ENCODE data around the gene ATG101.

Gene ATG101

DNA sequence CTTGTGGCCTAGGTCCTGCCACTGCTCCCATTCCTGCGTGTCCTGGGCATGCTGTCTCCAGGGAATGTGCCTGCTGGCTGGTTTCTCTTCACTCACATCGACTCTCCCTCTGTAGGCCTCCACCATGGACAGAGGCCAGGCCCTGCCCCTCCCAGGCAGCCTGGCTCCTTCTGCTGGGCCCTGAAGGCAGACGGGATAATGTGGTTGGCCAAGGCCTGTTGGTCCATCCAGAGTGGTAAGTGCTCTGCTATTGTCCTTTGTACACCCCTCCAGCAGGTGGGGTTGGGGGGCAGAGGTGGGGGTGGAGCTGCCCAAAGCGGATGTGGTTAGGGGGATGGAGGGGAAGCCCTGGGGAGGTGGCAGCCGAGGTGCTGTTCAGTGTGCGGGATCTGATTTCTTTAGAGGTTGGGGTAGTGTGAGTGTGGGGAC is 28.1 kb upstream of the ATG101 start:
- FAIRE-seq (no peak), DNase-seq (ENCODE audit: low spot score) (no peak)

DNA sequence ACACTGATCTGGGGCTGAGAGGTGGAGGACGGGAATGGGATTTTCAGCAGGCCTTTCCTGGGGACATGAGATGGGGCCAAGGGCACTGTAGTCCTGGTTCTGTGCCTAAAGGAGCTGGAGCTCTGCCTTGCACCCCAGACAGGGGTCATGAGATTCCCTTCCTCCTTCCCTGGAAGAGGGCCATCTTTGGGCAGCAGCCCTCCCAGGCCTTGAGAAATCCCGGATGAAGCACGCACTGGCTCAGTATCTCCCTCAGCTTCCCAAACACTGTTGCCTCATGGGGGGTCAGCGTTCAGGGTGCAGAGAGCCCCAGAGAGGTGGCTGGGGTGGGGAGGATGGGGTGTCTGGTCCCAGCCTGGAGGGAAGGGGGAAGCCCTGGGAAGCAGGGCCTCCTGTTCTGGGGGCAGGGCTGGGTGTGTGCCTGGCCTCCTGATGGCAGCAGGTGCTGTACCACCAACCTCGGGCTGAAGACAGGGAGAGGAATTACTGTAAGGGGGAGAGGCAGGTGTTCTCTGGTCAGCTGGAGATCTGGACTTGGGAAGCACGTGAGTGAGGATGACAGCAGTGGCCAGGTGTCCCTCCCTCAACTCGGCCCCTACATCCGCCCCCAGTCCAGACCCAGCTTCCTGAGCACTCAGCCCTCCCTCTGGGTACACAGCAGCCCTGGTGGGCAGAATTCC is 26.9 kb upstream of the ATG101 start:
- FAIRE-seq (no peak), DNase-seq (ENCODE audit: low spot score) (no peak)

DNA sequence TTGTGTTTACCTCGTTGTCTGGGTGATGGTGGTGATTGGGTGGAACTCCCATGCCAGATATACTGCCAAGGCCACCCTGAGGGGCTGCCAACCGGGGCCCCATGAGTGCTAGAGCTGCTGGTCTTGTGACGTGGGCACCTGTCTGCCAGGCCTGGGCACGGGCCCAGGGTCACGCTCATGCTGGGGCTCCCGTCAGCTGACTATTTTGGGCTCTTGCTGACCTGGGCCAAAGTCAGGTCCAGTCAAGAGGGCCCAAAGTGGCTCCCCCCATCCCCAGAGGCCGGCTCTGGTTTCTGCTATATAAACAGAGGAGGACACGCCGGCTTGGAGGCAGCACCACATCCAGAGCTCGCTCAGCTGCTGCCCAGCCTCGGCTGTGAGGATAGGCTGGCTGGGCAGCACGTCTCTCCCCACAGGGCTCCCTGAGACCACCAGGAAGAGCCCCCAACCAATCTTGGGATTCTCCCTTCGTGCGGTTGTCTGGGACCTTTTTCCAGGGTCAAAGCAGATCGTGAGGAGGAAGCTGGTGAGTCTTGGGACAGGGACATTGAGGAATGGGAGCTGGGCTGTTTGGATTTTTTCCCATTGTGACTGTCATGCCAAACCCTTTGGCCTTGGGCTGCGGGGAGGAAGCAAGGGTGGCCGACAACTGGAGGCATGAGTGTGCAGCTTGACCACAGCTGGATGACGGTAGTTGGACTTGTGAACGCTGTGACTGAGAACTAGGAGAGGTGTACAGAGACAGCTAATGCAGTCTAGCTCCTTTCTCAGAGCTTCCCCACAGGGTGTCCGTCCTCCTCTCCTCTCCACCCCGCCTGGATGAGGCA is 26.2 kb upstream of the ATG101 start:
- DNase-seq (ENCODE audit: low spot score) = no peak
- FAIRE-seq = no peak

DNA sequence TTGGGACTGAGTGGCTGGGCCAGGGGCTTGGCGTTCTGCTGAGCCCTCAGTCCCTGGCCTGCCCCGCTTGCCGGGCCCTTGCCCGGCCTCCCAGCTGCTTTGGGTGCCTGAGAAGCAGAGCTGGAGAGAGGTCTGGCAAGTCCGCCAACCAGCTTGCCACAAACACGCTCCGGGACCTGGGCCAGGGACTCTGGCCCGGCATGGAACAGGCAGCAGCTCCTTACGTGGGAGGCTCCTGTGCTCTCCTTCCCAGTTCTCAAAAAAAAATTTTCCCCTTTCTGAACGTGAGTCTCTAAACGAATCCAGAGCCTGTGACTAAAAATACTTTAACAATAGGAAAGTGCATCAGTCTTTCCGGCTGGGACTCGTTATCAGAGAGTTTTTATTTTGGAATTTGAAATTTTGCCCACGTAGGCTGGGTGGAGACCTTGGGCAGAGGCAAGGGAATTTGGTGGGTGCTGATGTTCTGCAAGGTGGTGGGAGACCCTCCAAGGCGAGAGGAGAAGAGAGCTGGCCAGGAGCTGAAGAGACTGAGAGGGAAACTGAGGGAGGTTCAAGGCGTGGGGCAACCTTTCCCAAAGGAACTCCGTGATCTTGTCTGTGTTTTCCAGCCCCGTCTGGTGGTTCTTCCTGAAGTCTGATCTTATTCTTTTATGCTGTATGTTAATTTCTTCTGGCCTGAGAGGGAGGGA is 25.3 kb upstream of the ATG101 start:
- no peak for FAIRE-seq

DNA sequence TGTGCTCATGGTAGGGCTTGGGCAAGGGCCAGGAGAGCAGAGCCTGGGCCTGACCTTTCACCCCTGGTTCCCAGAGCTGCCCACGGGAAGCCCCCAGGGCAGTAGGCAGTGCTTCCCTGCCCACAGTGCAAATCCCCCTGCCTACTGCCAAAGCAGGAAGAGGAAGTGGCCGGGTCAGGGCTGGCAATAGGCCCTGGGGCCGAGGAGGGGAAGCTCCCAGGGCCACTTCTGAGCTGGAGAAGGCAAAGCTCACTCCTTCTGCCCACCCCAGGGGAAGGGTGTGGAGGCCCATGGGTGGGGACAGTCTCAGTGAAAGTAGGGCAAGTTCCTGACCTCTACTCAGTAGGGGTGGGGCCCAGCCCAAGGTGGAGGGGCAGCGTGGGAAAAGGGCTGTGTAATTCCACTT is 24.0 kb upstream of the ATG101 start:
- DNase-seq (ENCODE audit: low spot score) = no peak
- FAIRE-seq = no peak

More for the DNA sequence above, 25.3 kb upstream of the ATG101 start:
- DNase-seq (ENCODE audit: low spot score) = no peak

DNA sequence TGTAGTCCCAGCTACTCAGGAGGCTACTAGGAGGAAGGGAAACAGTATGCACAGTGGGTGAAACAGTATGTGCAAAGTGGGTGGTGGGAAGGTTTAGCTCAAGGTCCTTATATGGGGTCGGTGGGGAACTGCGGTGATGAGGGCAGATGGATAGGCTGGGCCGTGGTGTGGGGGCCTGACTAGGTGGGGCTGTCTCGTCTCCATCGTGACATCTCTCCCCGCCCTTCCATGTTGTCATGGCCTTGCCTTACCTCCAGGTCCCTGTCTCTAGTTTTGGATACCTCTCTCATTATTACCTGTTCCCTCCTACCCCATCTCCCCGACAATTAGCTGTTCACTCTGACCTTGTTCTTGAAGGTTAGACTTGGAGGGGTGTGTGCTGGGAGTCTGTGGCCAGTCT is 22.9 kb upstream of the ATG101 start:
- no peak for DNase-seq (ENCODE audit: low spot score)
- no peak for FAIRE-seq

DNA sequence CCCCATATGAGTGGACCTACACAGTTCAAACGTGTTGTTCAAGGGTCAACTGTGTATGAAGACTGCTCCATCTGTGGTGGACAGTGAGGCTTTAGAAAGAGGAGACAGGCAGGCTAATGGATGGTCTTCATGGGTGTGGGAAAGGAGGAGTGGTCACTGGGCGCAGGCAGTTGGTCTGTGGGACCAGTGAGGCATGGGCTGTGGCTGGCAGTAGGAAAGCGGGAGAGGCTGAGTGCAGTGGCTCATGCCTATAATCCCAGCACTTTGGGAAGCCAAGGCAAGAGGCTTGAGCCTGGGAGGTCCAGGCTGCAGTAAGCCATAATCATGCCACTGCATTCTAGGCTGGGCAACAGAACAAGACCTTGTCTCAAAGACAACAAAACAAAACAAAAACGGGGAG is 20.5 kb upstream of the ATG101 start:
- DNase-seq (ENCODE audit: low spot score) = no peak
- no peak for FAIRE-seq

DNA sequence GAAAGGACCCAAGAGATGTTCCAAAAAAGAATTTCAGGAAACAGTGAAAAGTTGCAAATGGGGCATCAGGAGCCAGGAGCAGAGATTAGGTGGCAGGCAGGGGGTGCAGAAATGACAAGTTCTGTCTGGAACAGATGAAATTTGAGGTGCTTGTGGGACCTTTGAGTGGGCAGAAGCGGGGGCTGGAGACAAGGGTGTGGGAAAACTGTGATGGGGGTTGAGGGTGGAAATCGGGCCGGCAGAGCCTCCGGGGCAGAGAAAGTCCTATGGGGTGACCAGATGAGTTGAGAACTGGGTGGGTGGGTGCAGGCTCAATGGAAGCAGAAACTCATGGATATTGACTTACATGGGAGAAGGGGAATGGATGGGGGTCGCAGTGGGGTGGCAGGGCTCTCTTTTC is 20.1 kb upstream of the ATG101 start:
- no peak for DNase-seq (ENCODE audit: low spot score)

DNA sequence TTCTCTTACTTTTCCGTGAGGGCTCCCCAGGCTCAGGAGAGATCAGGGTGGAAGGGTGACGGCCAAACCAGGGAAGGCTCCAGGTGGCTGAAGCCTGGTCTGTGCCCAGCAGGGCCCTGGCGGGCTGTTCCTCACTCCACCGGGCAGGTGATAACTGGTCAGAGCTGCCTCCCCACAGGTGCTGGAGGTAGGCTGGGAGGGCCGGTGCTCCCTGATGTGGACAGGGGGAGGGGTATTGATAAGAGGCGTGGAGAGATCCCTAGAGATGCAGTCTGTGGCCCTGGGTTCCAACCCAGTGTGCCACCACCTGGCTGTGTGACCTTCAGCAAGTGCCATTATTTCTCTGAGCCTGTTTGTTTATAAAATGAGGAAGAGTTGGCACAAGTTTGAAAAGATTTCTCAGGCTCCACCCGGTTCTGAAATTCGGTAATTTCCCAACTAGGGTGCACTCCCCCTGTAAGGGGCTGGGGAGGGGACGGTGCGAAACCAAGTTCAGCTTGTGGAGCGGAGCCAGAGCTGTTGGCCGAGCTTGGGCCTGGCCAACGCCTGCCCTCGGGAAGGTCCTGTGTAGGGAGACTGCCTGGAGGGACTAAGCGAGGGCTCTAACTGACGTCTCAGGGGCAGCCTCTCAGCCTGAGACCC is 19.5 kb upstream of the ATG101 start:
- DNase-seq (ENCODE audit: low spot score) = no peak
- FAIRE-seq = no peak

More for the DNA sequence above, 20.1 kb upstream of the ATG101 start:
- FAIRE-seq = no peak

DNA sequence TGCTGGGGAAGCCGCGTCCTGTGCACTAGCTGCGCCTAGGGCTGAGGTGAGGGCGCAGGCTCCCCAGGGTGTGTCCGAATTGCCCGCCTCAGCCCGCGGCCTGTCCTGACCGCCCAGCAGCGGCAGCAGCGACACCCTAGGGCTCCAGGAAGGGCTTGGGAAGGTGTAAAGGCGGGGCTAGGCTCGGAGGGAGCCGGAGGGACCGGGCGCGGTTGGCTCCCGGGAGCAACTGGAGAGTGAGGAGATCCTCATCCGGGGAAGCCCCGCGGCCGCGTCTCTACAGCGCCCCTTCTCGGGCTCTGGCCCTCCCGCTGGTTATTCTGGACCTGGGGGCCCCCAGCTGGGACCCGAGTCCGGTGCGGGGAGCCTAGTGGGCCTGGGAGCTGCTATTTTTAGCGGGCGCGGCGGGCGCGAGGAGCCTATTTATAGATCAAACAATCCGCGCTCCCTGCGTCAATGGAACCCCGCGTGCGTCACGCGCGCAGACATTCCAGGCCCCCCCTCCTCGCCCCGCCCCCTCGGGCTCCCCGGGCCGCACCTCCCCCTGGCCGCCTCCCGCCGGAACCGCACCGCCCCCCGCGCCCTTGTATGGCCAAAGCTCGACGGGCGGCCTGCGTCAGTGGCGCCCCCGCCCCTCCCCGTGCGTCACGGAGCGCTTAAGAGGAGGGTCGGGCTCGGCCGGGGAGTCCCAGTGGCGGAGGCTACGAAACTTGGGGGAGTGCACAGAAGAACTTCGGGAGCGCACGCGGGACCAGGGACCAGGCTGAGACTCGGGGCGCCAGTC is 18.8 kb upstream of the ATG101 start, which contains the start of gene NR4A1:
Gene NR4A1, plus strand, starts transcription at position 685 of the 784 bp plus-strand sequence. CDS start 2,887 bp downstream, outside the sequence.
- DNase-seq (ENCODE audit: low spot score) (peak; percentile 96), FAIRE-seq (peak; percentile 92)

DNA sequence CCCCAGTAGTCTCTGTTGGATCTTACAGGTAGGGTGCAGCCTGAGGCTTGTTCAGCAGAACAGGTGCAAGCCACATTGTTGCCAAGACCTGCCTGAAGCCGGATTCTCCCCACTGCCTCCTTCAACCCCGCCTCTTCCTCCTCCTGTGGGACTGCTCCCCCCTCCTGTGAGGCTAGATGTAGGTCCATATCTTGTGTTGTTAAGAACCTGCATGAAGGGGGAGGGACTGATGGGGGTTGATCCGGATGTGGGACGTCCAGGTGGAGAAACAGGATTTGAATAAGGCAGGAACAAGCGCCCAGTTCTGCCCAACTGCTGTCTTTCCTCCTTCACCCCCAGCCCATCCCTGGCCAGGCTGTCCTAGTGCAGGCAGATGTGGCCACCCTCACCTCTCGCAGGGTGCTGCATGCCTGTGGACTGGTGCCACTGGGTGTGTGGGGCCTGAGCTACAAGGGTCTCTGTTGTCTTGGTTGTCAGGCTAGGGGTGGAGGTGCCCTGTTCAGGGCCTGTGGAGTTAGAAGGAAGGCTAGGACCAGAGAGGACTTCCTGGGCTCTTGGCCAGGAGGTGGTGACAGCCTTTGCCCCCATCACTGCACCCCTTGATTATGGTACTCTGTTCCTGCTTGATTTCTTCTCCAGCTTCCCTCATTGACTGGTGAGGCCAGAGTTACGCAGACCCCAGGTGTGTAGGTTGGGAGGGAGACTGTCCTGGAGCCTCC is 17.2 kb upstream of the ATG101 start:
- DNase-seq (ENCODE audit: low spot score) (no peak), FAIRE-seq (peak; percentile 75)

DNA sequence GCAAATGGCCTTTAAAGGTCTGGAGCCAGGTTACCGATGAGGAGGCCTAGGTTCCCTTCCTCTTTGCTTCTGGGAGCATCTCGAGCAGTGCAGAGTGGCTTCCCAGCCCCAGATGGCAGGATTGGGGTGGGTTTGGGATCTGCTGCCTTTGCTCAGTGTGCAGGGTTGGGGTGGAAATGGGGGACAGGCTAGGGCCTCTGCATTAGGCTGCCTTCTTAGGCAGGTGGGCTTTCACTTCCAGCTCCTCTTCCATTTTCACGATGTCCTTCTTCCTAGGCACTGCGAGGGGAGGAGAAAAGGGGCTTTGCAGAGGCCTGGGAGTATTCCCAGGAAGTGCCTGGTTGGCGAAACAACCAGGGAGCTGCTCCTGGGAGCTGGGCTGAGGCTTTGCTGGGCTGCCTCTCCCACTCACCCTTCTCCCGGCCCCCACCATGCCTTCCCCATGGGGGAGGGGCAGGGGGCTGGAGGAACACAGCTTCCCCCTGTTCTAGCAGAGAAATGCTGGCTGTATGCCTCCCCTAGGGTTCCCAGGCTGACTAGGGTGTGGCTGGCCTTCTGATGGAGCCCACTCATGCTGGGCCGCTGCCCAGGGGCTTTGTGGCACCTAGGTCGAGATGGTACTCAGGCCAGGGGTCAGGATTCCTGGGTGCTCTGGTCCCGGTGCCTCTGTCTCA is 16.1 kb upstream of the ATG101 start:
- DNase-seq (ENCODE audit: low spot score) (no peak), FAIRE-seq (no peak)

DNA sequence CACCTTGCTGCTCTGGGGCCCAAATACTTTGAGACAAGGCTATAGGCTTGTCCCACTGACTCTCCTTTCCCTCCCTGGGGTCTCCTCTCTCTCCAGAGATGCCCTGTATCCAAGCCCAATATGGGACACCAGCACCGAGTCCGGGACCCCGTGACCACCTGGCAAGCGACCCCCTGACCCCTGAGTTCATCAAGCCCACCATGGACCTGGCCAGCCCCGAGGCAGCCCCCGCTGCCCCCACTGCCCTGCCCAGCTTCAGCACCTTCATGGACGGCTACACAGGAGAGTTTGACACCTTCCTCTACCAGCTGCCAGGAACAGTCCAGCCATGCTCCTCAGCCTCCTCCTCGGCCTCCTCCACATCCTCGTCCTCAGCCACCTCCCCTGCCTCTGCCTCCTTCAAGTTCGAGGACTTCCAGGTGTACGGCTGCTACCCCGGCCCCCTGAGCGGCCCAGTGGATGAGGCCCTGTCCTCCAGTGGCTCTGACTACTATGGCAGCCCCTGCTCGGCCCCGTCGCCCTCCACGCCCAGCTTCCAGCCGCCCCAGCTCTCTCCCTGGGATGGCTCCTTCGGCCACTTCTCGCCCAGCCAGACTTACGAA is 15.4 kb upstream of the ATG101 start:
- FAIRE-seq = no peak
- DNase-seq (ENCODE audit: low spot score) = no peak

DNA sequence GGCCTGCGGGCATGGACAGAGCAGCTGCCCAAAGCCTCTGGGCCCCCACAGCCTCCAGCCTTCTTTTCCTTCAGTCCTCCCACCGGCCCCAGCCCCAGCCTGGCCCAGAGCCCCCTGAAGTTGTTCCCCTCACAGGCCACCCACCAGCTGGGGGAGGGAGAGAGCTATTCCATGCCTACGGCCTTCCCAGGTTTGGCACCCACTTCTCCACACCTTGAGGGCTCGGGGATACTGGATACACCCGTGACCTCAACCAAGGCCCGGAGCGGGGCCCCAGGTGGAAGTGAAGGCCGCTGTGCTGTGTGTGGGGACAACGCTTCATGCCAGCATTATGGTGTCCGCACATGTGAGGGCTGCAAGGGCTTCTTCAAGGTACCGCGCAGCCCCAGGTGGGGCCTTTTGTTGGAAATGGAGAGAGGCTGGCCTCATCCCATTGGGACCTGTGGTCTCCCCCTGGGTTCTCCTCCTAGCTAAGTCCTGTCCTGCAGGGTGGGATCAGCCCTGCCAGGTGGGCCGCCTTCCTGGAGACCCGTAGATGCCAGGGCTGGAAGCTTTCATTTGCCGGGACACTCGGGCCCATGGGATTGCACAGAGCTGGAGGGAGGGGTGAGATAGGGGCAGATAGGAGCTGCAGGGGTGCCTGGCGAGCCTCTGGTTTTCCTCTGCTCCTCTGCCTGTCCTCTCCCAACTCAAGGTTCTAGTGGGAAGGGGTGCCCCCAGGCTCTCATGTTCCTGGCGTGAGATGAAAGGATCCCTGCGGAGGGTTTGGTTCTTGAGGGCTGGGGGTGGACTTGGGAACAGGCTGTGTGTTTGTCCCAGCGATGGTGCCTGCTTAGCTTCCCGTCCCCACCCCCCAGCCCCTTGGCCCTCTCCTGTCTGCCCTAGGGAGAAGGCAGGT is 14.7 kb upstream of the ATG101 start:
- DNase-seq (ENCODE audit: low spot score) = no peak
- FAIRE-seq = no peak

DNA sequence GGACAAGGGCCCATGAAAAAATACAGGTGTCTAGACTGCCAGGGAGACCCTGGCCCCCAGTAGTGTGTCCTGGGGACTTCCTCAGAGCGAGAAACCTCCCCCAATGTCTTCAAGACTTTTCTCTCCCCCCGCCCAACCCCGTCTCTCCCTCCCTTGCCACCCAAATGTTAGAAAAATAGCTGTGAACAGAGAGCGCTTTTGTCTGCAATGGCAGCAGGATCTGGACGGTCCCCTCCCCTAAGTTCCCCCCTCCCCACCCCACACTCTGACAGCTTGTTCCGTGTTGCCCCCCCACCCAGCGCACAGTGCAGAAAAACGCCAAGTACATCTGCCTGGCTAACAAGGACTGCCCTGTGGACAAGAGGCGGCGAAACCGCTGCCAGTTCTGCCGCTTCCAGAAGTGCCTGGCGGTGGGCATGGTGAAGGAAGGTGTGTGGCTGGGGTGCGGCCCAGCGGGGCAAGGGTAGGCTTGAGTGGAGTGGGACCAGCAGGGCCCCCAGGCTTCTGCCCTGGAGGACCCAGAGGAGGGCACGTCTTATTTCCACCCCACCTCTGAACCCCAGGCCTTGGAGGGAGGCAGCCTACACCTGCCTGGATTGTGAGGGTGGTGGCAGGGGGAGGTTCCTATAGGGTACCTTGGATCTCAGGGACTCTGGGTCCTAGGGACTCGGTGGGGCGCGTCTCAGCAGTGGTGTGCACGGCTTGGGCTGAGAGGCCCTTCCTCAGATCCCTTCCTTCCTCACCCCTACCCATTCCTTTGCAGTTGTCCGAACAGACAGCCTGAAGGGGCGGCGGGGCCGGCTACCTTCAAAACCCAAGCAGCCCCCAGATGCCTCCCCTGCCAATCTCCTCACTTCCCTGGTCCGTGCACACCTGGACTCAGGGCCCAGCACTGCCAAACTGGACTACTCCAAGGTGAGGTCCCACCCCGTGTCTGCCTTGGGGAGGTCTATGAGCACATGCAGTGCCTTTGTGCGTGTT is 13.8 kb upstream of the ATG101 start:
- no peak for FAIRE-seq

DNA sequence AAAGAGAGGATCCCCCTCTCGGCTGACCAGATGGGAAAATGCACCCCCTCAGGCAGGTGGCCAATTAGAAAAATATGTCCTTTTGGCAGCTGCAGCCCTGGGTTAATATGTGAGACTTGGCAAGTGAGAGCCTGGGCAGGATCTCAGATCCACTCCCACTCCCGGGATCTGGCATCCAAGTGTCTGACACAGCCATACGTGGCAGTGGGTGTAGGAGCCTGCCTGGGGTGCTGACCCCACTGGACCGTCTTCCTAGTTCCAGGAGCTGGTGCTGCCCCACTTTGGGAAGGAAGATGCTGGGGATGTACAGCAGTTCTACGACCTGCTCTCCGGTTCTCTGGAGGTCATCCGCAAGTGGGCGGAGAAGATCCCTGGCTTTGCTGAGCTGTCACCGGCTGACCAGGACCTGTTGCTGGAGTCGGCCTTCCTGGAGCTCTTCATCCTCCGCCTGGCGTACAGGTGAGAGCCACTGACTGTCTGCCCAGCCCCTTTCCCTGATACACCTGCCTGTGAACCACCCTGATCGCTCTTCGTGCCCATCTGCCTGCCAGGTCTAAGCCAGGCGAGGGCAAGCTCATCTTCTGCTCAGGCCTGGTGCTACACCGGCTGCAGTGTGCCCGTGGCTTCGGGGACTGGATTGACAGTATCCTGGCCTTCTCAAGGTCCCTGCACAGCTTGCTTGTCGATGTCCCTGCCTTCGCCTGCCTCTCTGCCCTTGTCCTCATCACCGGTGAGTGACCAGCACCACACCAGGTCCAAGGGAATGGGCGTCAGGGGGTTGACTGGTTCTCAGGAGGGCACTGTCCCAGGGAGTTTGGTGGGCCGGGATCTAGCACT is 12.8 kb upstream of the ATG101 start:
- peak; percentile 13 for FAIRE-seq
- DNase-seq (ENCODE audit: low spot score) = no peak

More for the DNA sequence above, 13.8 kb upstream of the ATG101 start:
- DNase-seq (ENCODE audit: low spot score) = no peak
